HG03571 (cell line): ENCODE data around the gene CADPS2.
"Not testable (repeated sequence)": the region's sequence is repeated elsewhere in the genome, so short reads cannot be mapped to it uniquely, and the experiment has no call there.

ENCODE experiments used
- ATAC-seq: cut with Tn5 transposase; IDR thresholded peaks from one replicate; pipeline ENCODE4 v1.9.1; 2021; ENCODE audit not compliant: unreplicated experiment

Gene CADPS2

GRCh38 chr7:122850528-122850927, 35.7 kb downstream of the CADPS2 start:
- ATAC-seq = no peak

GRCh38 chr7:122849957-122850328, 36.3 kb downstream of the CADPS2 start:
- no peak for ATAC-seq

DNA sequence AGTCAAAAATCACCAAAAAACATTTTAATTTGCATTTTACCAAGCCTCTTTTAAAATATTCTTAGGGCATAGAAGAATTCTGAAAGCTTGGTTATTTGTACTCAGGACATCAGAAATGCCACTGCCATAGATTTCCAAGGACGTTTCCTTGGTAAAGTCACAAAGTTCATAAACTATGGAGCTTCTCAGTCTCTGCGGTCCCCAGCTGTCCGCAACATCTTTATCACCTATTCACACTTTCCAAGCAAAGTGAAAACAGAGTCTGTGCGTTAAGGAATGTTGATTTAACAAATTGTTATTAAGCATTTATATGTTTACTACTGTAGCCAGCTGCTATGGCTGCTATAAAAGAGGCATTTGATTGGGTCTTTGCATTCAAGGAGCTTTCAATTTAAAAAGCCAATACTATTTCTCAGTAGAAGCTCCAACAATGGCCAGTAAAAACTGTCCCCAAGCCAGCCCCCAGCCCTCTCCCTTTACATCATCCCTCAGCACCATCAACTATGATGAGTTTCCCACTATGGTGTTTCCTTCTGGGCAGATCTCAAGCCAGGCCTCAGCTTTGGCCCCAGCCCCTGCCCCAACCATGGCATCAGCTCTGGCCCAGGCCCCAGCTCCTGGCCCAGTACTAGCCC, 36.8 kb downstream of the CADPS2 start:
- ATAC-seq = no peak

GRCh38 chr7:122847871-122848473, 38.3 kb downstream of the CADPS2 start:
- ATAC-seq = no peak

DNA sequence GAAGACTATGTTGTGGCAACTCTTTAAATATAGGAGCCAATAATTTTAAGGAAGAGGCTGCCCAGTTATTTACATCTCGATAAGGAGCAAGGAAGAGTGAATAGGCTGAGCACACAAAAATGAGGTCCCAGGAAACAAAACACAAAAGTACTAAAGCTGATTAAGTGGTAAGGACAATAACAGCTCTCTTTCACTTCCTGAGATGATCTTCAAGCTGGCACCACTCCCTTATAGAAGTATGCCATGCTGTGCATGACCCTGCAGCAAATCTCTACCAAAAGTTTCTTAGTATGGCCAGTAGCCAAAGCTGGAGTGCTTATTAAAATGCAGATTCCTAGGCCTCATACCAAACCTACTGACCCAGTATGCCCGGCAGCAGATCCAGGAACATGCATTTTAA, 39.7 kb downstream of the CADPS2 start:
- ATAC-seq = no peak

- no peak for ATAC-seq
Observed at GRCh38 chr7:122845286-122845685, 41.0 kb downstream of the CADPS2 start.

GRCh38 chr7:122844191-122844988, 41.9 kb downstream of the CADPS2 start:
- ATAC-seq = no peak

DNA sequence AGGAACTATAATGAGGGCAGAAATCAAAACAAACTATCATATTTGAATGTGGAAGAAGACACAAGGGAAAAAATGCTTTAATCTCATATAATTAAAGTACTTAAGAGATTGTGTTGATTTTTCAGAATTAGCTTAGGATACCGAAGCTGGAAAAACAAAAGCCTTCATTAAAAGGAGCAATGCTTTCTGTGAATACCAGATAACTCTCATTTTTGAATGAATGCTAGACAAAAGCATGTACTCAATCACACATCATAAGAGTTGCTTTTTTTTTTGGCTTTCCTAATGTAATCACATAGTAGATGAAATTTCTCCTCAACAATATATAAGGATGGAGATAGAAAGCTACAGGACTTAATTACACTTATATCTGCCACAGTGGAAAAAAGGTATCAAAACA, 43.3 kb downstream of the CADPS2 start:
- ATAC-seq = no peak

GRCh38 chr7:122836286-122836685, 50.0 kb downstream of the CADPS2 start:
- ATAC-seq = not testable (repeated sequence)

GRCh38 chr7:122834571-122834942, 51.7 kb downstream of the CADPS2 start:
- ATAC-seq = not testable (repeated sequence)

- ATAC-seq = no peak
Observed at GRCh38 chr7:122833888-122834570, 52.2 kb downstream of the CADPS2 start.

DNA sequence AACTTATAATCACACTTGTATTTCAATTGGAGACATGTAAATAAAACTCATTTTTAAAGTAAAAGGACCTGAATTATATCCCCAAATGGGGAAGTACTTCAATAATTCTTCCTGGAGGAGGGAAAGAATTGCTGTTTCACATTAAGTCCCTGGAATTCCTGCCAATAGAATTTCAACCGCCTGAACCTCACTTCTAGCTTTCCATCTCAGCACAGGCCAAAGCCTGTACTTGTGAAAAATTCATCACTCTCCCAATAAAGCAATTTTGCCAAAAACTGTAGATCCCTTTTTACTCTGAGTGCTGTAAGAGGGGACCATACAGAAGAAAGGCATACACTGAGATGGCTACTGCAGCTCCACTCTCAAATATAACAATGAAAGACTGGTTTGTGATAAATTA, 54.8 kb downstream of the CADPS2 start:
- no peak for ATAC-seq

DNA sequence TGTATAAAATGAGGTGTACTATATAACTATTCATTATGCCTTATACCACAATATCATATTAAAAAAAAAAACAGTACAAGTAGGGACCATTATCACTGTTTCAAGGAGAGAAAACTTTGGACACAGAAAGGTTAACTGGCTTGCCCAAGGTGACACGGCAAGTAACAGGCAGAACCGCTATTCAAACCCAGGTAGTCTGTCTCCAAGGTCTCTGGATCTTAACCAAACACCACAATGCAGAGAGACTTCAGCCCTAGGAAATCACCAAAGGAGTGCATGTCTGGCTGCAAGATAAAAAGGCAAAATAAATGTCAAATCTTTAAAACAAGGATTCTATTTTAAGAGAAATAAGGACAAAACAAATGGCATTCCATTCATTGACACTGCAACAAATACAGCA, 56.3 kb downstream of the CADPS2 start:
- ATAC-seq = no peak

DNA sequence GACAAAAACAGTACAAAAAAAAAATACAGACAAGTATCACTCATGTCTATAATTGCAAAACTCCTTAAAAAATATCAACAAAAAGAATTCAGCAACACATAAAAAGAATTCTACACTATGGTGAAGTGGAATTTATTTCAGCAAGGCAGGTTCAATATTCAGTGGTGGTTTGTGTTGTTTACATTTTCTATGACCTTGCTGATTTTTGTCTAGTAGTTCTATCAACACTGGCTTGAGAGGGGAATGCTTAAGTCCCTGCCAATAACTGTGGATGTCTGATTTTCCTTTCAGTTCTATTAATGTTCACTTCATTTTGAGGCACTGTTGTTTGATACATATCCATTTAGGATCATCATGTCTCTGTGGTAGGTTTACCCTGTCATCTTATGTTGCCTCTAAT, 58.5 kb downstream of the CADPS2 start:
- ATAC-seq = no peak

GRCh38 chr7:122813845-122814244, 72.4 kb downstream of the CADPS2 start:
- ATAC-seq = no peak

DNA sequence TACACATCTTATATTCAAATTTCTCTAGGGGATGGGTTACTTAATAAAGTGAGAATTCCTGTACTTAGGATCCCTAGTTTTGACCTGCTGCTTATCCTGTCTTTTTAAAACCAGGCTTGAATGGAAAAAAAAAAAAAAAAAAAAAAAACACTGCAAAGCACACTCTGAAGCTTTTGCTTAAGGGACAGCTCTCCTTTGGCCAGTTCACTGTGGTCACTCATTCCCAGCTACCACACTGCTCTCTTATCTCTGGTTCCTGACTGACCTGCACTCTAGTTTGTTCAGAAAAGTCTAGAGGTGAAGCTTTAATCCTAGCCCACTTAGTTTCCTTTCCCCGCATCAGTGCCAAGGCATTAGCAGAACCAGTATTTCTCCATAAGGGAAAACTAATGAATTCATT, 82.4 kb downstream of the CADPS2 start:
- ATAC-seq = no peak

GRCh38 chr7:122803323-122803722, 82.9 kb downstream of the CADPS2 start:
- no peak for ATAC-seq

GRCh38 chr7:122802301-122802751, 83.9 kb downstream of the CADPS2 start:
- no peak for ATAC-seq

GRCh38 chr7:122791959-122792545, 94.2 kb downstream of the CADPS2 start:
- no peak for ATAC-seq

DNA sequence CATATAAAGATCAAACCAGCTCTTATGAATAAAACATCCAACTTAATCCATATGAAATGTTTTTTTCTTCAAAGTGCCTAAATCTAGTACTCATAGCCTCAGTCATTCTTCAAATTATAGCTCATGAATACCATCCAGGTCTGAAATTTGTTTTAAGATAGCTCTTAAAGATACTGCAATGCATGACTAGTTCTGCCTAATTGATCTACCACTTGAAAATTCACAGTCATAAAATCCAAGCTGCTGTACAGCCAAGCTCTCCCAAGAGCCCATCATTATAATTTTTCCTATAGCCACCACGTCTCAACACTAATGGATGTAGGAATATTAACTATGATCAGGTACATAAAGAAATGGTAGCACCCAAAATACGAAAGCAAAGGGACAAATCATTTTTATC, 95.7 kb downstream of the CADPS2 start:
- ATAC-seq = no peak

DNA sequence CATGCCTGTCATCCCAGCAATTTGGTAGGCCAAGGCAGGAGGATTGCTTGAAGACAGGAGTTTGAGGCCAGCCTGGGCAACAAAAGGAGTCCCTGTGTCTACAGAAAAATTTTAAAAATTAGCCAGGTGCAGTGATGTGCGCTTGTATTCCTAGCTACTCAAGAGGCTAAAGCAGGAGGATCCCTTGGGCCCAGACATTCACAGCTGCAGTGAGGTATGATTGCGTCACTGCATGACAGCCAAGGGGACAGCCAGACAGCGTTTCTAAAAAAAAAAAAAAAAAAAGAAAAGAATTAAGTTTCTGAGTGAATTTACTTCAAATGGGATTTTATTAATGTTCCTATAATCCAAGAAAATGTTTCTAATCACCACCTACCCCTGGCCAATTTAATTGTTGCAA, 96.1 kb downstream of the CADPS2 start:
- ATAC-seq = no peak
